HCT116 (cell line): ENCODE measurements around the gene CALHM2. TPM values are rescaled to one million over a fixed set of nuclear protein-coding genes. Genes with fewer than 3 reads are reported as not detected.

Experiments used
- ATAC-seq: fragments of 200-7000 bp; cut with Tn5 transposase; 2 replicates; pipeline ENCODE4 v1.9.1; 2020; ENCODE audit warnings: mild to moderate bottlenecking, moderate library complexity
- BruUV-seq: library from RNA; stranded (reverse); fragments of 400-500 nt; replicated peaks from 2 replicates; lab custom pipeline; 2021; lab: Mats Ljungman, UMichigan
- CTCF ChIA-PET: fragments of 300-600 bp; sonication (Branson Sonifier 250); formaldehyde crosslinking; loops from one replicate; lab custom pipeline; 2021; ENCODE audit warnings: antibody characterized with exemption; lab: Charles Lee
- POLR2A ChIA-PET: fragments of 300-600, 350-600 bp; sonication (Branson Sonifier 250); formaldehyde crosslinking; loops from one replicate; lab custom pipeline; 2021; ENCODE audit warnings: antibody characterized with exemption; lab: Charles Lee
- RAD21 ChIA-PET, 2 experiments: fragments of 300-600 bp; sonication (Branson Sonifier 250); formaldehyde crosslinking; loops; one replicate each; lab custom pipeline; 2023; ENCODE audit warnings: low total read pairs in 2 of 2; ENCODE audit not compliant: uncharacterized antibody in 2 of 2, unreplicated experiment in 2 of 2, low non-redundant PET in 1 of 2; lab: Charles Lee
- DNase-seq: peaks from one replicate; pipeline ENCODE4 v3.0.0-alpha.2; 2010; ENCODE audit warnings: low read depth, low spot score
- H2AFZ ChIP-seq: fragments of 200-600 bp; shearing (Covaris generic), sonication (generic); 2 replicates; pipeline ENCODE4 v1.6.1; 2017; ENCODE audit warnings: low read depth, mixed run types, mixed read lengths, antibody characterized with exemption, low read length; ENCODE audit not compliant: poor library complexity, severe bottlenecking
- H3K27ac ChIP-seq: 2 replicates; pipeline ENCODE4 v1.5.1; 2012; ENCODE audit warnings: low read depth, low read length
- H3K27me3 ChIP-seq: fragments of 200-600 bp; sonication (generic); 2 replicates; pipeline ENCODE4 v1.6.1; 2016; ENCODE audit warnings: mixed run types, low read length, mixed read lengths; ENCODE audit not compliant: insufficient read depth
- H3K36me3 ChIP-seq, 2 experiments: fragments of 200-500 bp in 1 of 2; fragments of 200-600 bp in 1 of 2; sonication (Bioruptor generic) in 1 of 2; sonication (generic) in 1 of 2; 2 replicates each; pipeline versions ENCODE4 v1.5.1 to v1.6.1; 2014 to 2016; ENCODE audit warnings: low read length in 2 of 2, inconsistent platforms in 1 of 2, mixed read lengths in 1 of 2, mixed run types in 1 of 2; ENCODE audit not compliant: insufficient read depth in 2 of 2, control insufficient read depth in 1 of 2
- H3K4me1 ChIP-seq, 2 experiments: fragments of 200-600 bp in 1 of 2; sonication (generic) in 1 of 2; 2 replicates each; pipeline versions ENCODE4 v1.5.1 to v1.6.1; 2012 to 2017; ENCODE audit warnings: low read length in 2 of 2, inconsistent platforms in 1 of 2, mild to moderate bottlenecking in 1 of 2, mixed read lengths in 1 of 2, mixed run types in 1 of 2, moderate library complexity in 1 of 2; ENCODE audit not compliant: insufficient read depth in 2 of 2, control insufficient read depth in 1 of 2
- H3K4me2 ChIP-seq: fragments of 200-600 bp; sonication (generic); 2 replicates; pipeline ENCODE4 v1.6.1; 2017; ENCODE audit warnings: mixed run types, low read length, mixed read lengths
- H3K4me3 ChIP-seq, 2 experiments: fragments of 200-600 bp in 1 of 2; sonication (generic) in 1 of 2; replicated peaks in 1 of 2; 2 replicates each; pipeline ENCODE4 v1.5.1; 2011 to 2016; ENCODE audit warnings: low read length in 2 of 2, control low read depth in 1 of 2, low read depth in 1 of 2, mild to moderate bottlenecking in 1 of 2, mixed read lengths in 1 of 2, mixed run types in 1 of 2
- H3K79me2 ChIP-seq: fragments of 200-600 bp; sonication (generic); 2 replicates; pipeline ENCODE4 v1.6.1; 2017; ENCODE audit warnings: mild to moderate bottlenecking, mixed run types, low read length, moderate library complexity, mixed read lengths; ENCODE audit not compliant: insufficient read depth
- H3K9ac ChIP-seq: fragments of 200-600 bp; sonication (generic); 2 replicates; pipeline ENCODE4 v1.6.1; 2016; ENCODE audit warnings: low read length, mixed read lengths
- H3K9me2 ChIP-seq: fragments of 200-600 bp; sonication (generic), shearing (Covaris generic); 2 replicates; pipeline ENCODE4 v1.6.1; 2017; ENCODE audit warnings: mixed run types, mild to moderate bottlenecking, moderate library complexity; ENCODE audit not compliant: insufficient read depth
- H3K9me3 ChIP-seq, 2 experiments: fragments of 200-500 bp in 1 of 2; fragments of 200-600 bp in 1 of 2; sonication (Bioruptor generic) in 1 of 2; sonication (generic) in 1 of 2; 2 replicates each; pipeline ENCODE4 v1.6.1; 2014 to 2017; ENCODE audit warnings: low read length in 2 of 2, mixed read lengths in 2 of 2, inconsistent platforms in 1 of 2, low read depth in 1 of 2, mild to moderate bottlenecking in 1 of 2, mixed run types in 1 of 2, moderate library complexity in 1 of 2; ENCODE audit not compliant: control insufficient read depth in 1 of 2, insufficient read depth in 1 of 2
- H4K20me1 ChIP-seq: fragments of 200-600 bp; sonication (generic), shearing (Covaris generic); 2 replicates; pipeline ENCODE4 v1.6.1; 2017; ENCODE audit warnings: mixed run types, mild to moderate bottlenecking, moderate library complexity; ENCODE audit not compliant: insufficient read depth
- CEBPB ChIP-seq: IDR thresholded peaks from 2 replicates; pipeline ENCODE4 v1.6.1; 2012; ENCODE audit warnings: low read depth
- EGR1 ChIP-seq: IDR thresholded peaks from 2 replicates; pipeline ENCODE4 v1.6.1; 2012; ENCODE audit warnings: low read depth
- ELF1 ChIP-seq: IDR thresholded peaks from 2 replicates; pipeline ENCODE4 v1.6.1; 2012; ENCODE audit warnings: low read depth, borderline replicate concordance
- FOSL1 ChIP-seq: IDR thresholded peaks from 2 replicates; pipeline ENCODE4 v1.6.1; 2012; ENCODE audit warnings: low read depth
- POLR2AphosphoS5 ChIP-seq: IDR thresholded peaks from 2 replicates; pipeline ENCODE4 v1.6.1; 2011; ENCODE audit warnings: mild to moderate bottlenecking, low read depth, low read length, moderate library complexity
- REST ChIP-seq: IDR thresholded peaks from 2 replicates; pipeline ENCODE4 v1.6.1; 2012; ENCODE audit warnings: low read depth
- SP1 ChIP-seq: IDR thresholded peaks from 2 replicates; pipeline ENCODE4 v1.6.1; 2012; ENCODE audit warnings: low read depth
- SRF ChIP-seq: IDR thresholded peaks from 2 replicates; pipeline ENCODE4 v1.6.1; 2012; ENCODE audit warnings: low read depth
- TCF7L2 ChIP-seq: IDR thresholded peaks from 2 replicates; pipeline ENCODE4 v1.7.0; 2011; ENCODE audit warnings: borderline replicate concordance, inconsistent platforms; ENCODE audit not compliant: insufficient read depth, insufficient read length; ENCODE audit errors: extremely low read depth
- intact Hi-C: fragments of 100-400 bp; cut with micrococcal nuclease; formaldehyde crosslinking; loops from 2 replicates; pipeline ENCODE4 v1.10.0; 2022
- total RNA-seq: library from RNA; stranded (reverse); gene quantifications from one replicate; pipeline ENCODE4 v1.2.1, GENCODE V29; 2021; ENCODE audit not compliant: unreplicated experiment
- TF ChIP-seq, protein P1 (sequence below): IDR thresholded peaks from 2 replicates; pipeline ENCODE4 v1.6.1; 2011; ENCODE audit warnings: mild to moderate bottlenecking, low read length, moderate library complexity; ENCODE audit not compliant: insufficient replicate concordance; ENCODE audit errors: extremely low read depth

The CALHM2 gene
- total RNA-seq, 1 experiment from 2014 or later: 46.1 TPM

DNA sequence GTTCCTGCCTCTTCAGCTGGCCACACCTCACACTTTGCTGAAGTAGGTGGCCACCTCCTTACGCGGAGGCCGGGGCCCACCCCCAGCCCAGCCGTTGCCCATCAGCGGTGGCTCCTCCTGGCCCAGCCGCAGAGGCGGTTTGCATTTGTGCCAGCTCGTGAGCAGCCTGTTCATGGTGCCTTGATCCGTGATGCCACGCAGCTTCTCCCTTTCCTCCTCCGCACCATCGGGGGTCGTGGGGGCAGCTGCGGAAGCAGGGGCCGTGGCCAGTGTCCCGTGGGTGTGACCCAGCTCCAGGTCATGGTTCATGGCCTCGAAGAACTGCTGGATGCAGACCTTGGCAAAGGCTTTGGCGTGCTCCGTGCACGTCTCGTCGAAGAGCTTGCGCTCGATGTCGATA, 3.1 kb upstream of the CALHM2 start:
- ATAC-seq: no peak
- Histone ChIP-seq H3K4me1 (peaks cover 9 to 36% of the 10 kb centered on the region in 2 experiments; a peak in 3 of 4 replicates), H2AFZ (no peak overlapping the region), H3K36me3 (no peaks in the 10 kb centered on the region), H3K9me3 (no peaks in the 10 kb centered on the region), H3K4me3 (no peak overlapping the region), H3K4me2 (no peak overlapping the region), H3K9me2 (no peaks in the 10 kb centered on the region)
- POLR2A ChIA-PET: no interaction called here
- BruUV-seq: no TSS peak
- no peak for DNase-seq
- no peak for TF ChIP-seq TCF7L2
- no peak for TF ChIP-seq SRF
- no peak for TF ChIP-seq CEBPB
- TF ChIP-seq REST: no peak
- TF ChIP-seq POLR2AphosphoS5: no peak
- TF ChIP-seq EGR1: no peak
- TF ChIP-seq ELF1: no peak
- TF ChIP-seq, protein P1, sequence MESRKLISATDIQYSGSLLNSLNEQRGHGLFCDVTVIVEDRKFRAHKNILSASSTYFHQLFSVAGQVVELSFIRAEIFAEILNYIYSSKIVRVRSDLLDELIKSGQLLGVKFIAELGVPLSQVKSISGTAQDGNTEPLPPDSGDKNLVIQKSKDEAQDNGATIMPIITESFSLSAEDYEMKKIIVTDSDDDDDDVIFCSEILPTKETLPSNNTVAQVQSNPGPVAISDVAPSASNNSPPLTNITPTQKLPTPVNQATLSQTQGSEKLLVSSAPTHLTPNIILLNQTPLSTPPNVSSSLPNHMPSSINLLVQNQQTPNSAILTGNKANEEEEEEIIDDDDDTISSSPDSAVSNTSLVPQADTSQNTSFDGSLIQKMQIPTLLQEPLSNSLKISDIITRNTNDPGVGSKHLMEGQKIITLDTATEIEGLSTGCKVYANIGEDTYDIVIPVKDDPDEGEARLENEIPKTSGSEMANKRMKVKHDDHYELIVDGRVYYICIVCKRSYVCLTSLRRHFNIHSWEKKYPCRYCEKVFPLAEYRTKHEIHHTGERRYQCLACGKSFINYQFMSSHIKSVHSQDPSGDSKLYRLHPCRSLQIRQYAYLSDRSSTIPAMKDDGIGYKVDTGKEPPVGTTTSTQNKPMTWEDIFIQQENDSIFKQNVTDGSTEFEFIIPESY: no peak
- no peak for TF ChIP-seq SP1
- TF ChIP-seq FOSL1: no peak
- TF ChIP-seq, all 23 proteins: peak for 0
- ChIA-PET RAD21 (no interaction called here), CTCF (no interaction called here)
- peaks cover 2% of the 10 kb centered on the region; the same call in 1 of the 2 replicates for H3K79me2 ChIP-seq
- intact Hi-C loops: no loop called here
- H3K27ac ChIP-seq: no peak overlapping the region
- H3K27me3 ChIP-seq: no peaks in the 10 kb centered on the region
- H3K9ac ChIP-seq: no peak overlapping the region
- no peaks in the 10 kb centered on the region for H4K20me1 ChIP-seq
